ENCODE measurements around the gene GNG8. TPM values are rescaled to one million over a fixed set of nuclear protein-coding genes. Genes with fewer than 3 reads are reported as not detected.

The GNG8 gene
- total RNA-seq, 1 experiment from 2014 or later = not detected

DNA sequence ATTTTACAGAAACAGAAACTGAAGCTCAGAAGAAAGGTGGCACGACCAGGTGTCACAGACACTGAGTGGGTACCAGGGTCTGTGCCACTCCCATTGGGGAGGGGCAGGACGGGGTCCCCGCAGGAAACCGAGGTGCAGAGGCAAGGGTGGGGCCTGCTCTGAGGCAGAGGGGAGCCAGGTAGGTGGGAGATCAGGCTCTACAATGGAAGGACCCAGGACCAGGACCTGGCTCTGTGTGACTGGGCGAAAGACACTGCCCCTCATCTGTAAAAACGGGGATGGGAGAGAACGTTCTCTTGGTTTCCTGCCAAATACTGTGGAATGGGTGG is 13.9 kb downstream of the GNG8 start:
- no peak overlapping the region for H3K4me2 ChIP-seq (ENCODE audit: low read length)
- intact Hi-C loops (cut with micrococcal nuclease) = no loop called here
- no peaks in the 10 kb centered on the region for H3K36me3 ChIP-seq (ENCODE audit: control insufficient read depth in 1 of 2, insufficient read depth in 2 of 2, low read length in 2 of 2)
- CTCF ChIA-PET = interaction anchor here (3.1 kb wide), 1 partner anchor 8 kb away, joined by 11 read pairs; no protein-coding TSS in a partner anchor
- H3K27ac ChIP-seq (ENCODE audit: low read depth, low read length) = no peak overlapping the region
- peaks cover 0 to 20% of the 10 kb centered on the region in 2 experiments; a peak in 3 of 4 replicates for H3K4me1 ChIP-seq (ENCODE audit: control insufficient read depth in 1 of 2, insufficient read depth in 2 of 2, low read length in 2 of 2)
- ATAC-seq = no peak
- no peak overlapping the region for H3K9ac ChIP-seq (ENCODE audit: low read length)
- RAD21 ChIA-PET (ENCODE audit: low non-redundant PET in 1 of 2, low total read pairs in 2 of 2, uncharacterized antibody in 2 of 2, unreplicated experiment in 2 of 2) = no interaction called here
- no peaks in the 10 kb centered on the region for H3K9me3 ChIP-seq (ENCODE audit: control insufficient read depth in 1 of 2, insufficient read depth in 1 of 2, low read depth in 1 of 2, low read length in 2 of 2)
- TF ChIP-seq ELF1 (IDR thresholded peaks at IDR 0.05; ENCODE audit: borderline replicate concordance, low read depth) (no peak), EZH2 (IDR thresholded peaks at IDR 0.05) (no peak), ZFX (IDR thresholded peaks at IDR 0.05) (no peak), FOSL1 (IDR thresholded peaks at IDR 0.05; ENCODE audit: low read depth) (no peak), ZNF274 (IDR thresholded peaks at IDR 0.05; ENCODE audit: low read depth, low read length) (no peak), POLR2AphosphoS5 (IDR thresholded peaks at IDR 0.05; ENCODE audit: low read depth, low read length) (no peak), SP1 (IDR thresholded peaks at IDR 0.05; ENCODE audit: low read depth) (no peak), CEBPB (IDR thresholded peaks at IDR 0.05; ENCODE audit: low read depth) (no peak)
- TF ChIP-seq, protein P1, sequence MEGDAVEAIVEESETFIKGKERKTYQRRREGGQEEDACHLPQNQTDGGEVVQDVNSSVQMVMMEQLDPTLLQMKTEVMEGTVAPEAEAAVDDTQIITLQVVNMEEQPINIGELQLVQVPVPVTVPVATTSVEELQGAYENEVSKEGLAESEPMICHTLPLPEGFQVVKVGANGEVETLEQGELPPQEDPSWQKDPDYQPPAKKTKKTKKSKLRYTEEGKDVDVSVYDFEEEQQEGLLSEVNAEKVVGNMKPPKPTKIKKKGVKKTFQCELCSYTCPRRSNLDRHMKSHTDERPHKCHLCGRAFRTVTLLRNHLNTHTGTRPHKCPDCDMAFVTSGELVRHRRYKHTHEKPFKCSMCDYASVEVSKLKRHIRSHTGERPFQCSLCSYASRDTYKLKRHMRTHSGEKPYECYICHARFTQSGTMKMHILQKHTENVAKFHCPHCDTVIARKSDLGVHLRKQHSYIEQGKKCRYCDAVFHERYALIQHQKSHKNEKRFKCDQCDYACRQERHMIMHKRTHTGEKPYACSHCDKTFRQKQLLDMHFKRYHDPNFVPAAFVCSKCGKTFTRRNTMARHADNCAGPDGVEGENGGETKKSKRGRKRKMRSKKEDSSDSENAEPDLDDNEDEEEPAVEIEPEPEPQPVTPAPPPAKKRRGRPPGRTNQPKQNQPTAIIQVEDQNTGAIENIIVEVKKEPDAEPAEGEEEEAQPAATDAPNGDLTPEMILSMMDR (IDR thresholded peaks at IDR 0.05 in 2 of 3, conservative IDR thresholded peaks at IDR 0.05 in 1 of 3; ENCODE audit: borderline replicate concordance in 1 of 3, insufficient read depth in 1 of 3, low read depth in 2 of 3, low read length in 2 of 3) = no peak
- no peak overlapping the region for H2AFZ ChIP-seq (ENCODE audit: low read depth, low read length, poor library complexity, severe bottlenecking)
- H3K27me3 ChIP-seq (ENCODE audit: insufficient read depth, low read length) = no peaks in the 10 kb centered on the region
- no peak overlapping the region for H3K4me3 ChIP-seq (replicated peaks in 1 of 2; ENCODE audit: low read depth in 1 of 2, low read length in 2 of 2)
- DNase-seq (ENCODE audit: low read depth, low spot score) = no peak
- BruUV-seq (replicated peaks) = no TSS peak
- POLR2A ChIA-PET = no interaction called here
- H4K20me1 ChIP-seq (ENCODE audit: insufficient read depth) = no peaks in the 10 kb centered on the region
- no peaks in the 10 kb centered on the region for H3K79me2 ChIP-seq (ENCODE audit: insufficient read depth, low read length)
- H3K9me2 ChIP-seq (ENCODE audit: insufficient read depth) = no peaks in the 10 kb centered on the region

Data from HCT116 (cell line).